ENCODE results near the gene WDFY3.

Gene WDFY3

DNA sequence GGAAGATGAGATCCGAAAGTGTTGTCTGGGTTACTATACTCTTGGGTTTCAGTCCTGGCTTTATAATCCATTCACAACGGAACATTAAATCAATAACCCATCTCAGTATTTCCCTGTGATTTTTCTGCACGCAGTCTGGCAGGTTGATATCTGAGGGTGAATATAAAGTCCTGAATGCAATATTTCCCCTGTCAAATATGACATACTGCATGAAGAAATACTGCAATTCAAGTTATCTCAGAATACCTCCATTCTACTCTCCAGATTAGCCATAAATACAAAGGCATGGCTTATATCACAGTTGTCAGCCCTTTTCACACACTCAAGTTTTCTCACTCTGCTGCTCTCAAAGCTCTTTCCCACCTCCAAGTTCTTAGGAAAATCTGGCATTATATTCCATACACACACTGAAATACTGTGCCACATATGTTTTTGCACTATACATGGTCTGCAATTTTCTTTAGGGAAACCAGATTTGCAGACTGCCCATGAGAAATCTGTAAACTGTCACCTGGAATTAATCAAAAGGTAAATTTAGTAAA is 64.7 kb downstream of the WDFY3 start:
- DNase-seq, result no peak

DNA sequence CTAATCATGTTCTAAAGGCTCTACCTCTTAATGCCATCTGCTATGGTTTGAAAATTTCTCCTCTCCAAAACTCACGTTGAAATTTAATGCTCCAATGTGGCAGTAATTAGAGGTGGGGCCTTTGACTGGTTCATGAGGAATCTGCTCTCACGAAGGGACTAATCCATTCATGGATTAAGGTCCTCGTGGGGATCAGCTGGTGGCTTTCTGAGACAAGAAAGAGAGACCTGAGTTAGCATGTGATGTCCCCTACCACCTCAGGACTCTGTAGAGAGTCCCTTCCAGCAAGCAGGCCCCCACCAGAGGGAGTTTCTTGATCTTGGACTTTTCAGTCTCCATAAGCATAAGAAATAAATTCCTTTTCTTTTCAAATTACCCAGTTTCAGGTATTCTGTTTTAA is 65.3 kb downstream of the WDFY3 start:
- DNase-seq, result no peak

DNA sequence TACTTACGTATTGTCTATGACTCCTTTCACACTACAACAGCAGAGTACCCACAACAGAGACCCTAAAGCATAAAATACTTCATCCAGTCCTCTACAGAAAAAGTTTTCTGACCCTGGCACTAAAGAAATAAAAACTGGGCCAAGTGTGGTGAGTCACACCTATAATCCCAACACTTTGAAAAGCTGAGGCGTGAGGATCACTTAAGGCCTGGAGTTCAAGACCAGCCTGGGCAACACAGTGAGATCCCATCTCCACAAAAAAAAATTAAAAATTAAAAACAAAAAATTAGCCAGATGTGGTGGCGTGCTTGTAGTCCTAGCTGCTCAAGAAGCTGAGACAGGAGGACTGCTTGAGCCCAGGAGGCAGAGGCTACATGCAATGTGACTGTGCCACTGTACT is 66.9 kb downstream of the WDFY3 start:
- no peak for DNase-seq

DNA sequence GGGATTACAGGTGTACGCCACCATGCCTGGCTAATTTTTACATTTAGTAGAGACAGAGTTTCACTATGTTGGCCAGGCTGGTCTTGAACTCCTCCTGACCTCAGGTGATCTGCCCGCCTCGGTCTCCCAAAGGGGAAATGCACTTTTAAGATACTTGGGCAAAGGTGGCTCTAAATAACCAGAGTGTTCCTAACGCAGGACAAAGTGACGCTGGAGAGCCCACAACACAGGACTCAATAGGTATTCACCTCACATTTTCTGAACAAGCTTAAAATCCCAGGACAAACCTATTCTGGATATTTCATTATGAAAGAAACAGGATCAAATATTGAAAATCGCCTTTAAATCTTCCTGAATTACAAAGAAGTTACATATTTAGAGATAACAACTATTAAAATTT is 69.0 kb downstream of the WDFY3 start:
- DNase-seq, result no peak

DNA sequence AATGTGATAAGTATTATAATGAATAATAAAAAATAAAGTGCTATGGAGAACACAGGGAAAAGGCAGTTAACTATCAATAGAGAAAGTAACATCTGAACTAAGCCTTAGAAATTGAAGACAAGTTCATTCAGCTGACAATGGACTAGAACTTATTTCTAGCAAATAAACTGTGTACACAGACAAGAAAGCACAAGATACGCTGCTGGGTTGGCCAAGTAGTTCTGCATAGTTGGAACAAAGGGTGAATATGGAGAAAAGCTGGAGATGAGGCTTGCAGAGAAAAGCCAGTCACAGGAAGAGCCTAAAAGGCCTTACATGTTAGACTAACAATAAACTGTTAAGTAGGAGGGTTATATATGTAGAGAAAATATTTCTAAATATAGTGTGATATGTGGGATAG is 71.2 kb downstream of the WDFY3 start:
- DNase-seq, result no peak

DNA sequence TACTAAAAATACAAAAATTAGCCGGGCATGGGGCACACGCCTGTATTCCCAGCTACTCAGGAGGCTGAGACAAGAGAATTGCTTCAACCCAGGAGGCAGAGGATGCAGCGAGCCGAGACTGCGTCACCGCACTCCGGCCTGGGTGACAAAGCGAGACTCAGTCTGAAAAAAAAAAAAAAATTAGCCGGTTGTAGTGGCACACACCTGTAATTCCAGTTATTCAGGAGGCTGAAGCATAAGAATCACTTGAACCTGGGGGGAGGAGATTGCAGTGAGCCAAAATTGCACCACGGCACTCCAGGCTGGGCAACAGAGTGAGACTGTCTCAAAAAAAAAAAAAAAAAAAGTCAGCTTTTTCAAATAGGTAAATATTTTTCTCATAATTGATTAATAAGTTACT is 71.9 kb downstream of the WDFY3 start:
- no peak for DNase-seq

DNA sequence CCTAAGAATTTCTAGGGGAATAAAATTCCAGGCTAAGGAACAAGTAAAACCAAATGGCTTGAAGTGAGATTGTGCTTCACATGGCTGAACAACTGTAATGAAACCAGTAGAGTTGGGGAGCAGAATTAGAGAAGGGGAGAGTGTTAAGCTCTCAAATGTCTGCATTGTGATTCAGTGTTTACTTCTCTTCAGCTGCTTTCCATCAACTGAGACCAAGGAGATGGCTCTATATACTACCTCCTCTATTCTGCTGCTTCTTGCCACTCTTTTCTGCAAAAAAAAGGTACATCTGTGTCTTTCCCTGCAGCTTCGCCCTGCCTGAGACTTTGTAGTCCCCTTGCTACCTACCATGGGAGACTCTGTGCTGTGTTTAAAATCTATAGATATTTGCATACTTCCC is 73.5 kb downstream of the WDFY3 start:
- DNase-seq, result no peak

DNA sequence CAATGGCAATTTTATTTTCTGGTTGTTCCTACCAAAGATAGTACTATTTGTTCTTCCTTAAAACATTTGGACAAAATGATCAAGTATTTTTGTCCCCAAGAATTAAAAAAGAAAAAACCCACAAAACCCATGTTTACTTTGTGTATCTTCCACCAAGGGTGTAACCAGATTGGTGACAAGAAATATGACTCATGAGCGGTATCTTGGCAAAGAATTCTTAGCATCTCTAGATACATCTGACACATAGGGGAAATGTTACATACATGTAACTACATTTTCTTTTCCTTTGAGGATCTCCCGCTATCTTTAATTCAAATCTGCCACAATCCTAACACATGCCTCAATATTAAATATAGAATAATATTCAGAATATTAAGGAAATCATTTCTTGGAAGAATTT is 78.7 kb downstream of the WDFY3 start:
- DNase-seq, result peak; percentile 23

DNA sequence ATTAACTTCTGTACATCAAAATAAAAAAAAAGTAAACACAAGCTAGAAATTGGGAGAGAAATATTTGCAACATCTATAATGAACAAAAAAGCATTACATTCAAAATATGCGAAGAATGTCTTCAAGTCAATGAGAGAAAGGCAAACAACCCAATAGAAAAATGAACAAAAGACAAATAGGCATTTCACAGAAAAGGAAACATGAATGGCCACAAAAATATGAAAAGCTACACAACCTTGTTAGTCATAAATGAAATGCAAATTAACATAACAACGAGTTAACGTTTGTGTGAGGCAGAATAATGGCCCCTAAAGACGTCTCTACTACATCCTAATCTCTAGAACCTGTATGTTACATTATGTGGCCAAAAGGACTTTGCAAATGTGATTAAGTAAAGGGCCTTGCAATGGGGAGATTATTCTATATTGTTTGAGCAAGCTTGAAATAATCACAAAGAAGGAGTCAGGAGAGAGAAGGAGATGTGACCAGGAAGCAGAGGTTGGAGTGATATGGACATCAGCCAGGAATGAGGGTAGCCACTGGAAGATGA is 86.8 kb downstream of the WDFY3 start:
- DNase-seq, result no peak

DNA sequence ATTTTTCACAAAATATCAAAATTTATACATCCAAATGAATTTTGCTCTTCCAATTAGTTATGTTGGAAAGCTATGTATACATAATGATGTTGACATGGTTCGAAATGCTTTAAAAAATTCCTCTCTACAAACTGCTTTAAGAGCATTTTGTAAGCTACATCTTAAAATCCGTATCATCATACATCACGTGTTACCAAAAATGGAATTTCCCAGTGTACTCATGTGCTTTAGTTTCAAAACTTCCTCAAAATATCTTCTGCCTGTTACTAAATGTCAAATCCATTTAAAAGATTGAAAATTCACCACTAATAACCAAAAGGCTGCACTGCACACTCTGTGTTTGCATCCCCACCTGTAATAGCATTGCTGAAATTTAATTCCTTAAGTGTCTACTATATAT is 87.9 kb downstream of the WDFY3 start:
- DNase-seq, result no peak

DNA sequence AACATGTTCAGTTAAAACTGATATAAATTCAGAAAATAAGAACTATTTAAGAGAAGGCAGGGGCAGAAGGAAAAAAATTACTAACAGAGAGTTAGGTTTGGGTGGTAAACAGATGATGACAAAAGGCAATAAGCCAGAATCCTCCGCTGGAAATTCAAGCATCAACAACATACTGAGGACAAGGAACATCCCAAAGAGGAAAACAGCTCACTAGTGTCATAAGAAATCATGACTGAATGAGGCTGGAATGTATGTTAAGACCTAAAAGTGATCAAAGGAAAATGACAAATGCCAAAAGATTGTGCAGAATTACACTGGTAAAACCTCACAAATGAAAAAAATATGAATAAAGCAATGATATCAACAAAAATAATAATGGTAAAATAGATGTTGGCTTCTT is 88.4 kb downstream of the WDFY3 start:
- DNase-seq, result no peak

DNA sequence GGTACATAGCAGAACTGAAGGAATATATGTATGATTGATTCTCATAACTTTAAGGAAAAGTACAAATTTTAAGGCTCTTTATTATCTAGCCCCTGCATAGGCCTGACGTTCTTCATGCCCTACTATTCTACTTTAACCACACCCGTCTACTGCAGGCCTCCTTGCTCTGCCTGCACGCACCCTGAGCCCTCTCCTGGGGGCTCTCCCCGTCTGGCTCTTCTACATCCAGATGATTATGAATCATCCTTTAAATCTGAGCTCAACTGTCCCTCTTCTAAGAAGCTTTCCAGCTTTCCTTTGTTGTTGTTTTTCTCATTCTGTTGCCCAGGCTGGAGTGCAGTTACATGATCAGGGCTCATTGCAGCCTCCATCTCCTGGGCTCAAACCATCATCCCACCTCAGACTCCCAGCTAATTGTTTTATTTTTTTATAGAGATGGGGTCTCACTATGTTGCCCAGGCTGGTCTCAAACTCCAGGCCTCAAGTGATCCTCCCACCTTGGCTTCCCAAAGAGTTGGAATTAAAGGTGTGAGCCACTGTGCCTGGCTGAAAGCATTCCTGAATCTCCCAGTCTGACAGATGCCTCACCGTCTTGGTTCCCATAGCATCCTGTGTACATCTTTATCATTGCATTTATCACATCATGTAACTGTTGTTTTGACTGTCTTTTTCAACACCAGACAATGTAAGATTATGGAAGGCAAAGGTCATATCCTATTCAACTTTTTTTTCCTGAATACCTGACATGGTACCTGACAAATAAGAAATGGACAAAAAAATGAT is 89.2 kb downstream of the WDFY3 start:
- peak; percentile 40 for DNase-seq

DNA sequence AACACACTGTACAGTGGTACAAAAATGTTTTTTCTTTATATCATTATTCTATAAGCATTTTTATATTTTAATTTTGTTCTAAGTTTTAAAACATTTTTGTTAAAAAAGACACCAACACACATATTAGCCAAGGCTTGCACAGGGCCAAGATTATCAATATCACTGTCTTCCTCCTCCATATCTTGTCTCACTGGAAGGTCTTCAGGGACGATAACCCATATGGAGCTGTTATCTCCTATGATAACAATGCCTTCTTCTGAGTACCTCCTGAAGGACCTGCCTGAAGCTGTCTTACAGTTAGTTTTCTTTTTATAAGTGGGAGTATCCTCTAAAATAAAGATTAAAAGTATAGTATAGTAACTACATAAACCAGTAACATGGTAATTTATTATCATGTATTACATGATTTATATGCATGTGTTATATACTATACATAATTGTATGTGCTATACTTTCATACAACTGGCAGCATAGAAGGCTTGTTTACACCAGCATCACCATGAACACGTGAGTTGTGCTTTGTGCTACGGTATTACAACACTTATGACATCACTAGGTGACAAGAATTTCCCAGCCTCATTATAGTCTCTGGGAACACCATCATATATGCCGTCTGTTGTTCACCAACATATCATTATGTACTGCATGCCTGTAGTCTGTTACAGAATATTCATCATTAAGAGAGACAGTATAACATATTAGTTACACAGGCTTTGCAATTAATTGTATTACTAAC is 90.7 kb downstream of the WDFY3 start:
- DNase-seq, result peak; percentile 64

DNA sequence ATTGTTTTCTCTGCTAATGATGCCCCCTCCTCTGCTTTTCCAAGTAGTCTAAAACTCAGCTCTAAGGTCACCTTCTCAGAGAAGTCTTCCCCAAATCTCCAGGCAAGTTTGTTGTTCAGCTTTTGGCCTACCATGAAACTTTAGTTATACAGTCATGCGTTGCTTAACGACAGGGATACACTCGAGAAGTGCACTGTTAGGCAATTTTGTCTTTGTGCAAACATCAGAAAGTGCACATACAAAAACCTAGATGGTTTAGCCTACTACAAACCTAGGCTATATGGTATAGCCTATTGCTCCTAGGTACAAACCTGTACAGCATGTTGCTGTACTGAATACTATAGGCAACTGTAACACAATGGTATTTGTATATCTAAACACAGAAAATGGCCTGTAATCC is 91.9 kb downstream of the WDFY3 start:
- no peak for DNase-seq

DNA sequence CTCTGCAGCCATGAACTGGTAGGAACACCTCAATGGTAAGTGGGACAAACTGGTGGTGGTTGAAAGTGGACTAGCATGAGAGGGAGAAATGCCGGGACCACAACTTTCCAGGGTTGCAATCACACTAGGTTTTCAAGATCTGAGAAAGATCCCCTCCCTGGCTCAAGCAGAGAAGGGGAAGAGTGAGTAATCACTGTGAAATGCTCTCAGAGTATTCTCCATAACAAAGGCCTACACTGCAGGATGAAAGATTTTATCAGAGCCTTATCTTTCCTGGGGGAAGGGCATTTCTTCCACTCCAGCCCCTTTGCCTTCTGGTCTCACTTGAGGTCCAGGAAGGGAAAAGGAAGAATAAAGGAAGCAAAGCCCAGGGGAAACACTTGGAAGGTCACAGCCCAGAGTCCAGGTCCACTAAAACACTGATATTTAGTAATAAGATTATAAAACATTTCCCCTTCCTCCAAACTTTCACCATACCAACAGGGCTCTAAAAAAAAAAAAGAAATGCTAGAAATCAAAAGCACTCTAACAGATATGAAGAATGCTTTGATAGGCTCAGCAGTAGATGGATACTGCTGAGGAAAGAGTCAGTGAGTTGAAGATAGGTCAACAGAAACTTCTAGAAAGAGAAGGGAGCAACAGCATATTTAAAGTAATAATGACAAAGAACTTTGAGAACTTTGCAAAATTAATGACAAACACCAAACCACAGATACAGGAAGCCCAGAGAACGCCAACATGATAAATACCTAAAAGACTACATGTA is 95.9 kb downstream of the WDFY3 start:
- DNase-seq, result no peak

DNA sequence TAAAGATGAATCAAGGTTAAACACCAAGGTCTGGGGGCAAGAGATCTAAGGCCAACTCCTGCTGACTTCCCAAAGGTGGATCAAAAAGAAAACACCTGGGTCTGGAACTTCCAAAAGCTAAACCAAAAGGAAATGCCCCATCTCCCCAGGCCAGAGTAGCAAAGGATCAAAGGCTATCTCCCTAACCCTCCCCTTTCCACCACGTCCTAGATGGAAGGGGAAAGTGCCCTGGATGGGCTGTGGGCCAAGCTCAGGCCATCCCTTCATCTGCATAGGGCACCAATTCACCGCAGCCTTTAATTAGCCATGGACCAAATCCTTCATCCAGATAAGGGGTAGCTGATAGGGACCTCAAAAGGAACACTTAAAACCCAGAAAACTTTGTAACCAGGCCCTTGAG is 100.2 kb downstream of the WDFY3 start:
- no peak for DNase-seq

DNA sequence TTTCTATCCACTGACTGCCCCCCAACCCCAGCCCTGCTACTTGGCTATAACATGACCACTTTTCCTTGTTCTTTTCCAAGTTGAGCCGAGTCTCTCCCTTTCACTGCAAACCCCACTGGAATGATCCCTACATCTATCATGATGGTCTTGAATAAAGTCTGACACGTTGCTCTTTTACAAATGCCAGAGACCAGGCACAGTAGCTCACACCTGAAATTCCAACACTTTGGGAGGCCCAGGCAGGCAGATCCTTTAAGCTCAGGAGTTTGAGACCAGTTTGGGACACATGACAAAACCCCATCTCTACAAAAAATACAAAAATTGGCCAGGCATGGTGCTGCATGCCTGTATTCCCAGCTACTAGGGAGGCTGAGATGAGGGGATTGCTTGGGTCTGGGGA is 100.9 kb downstream of the WDFY3 start:
- no peak for DNase-seq

DNA sequence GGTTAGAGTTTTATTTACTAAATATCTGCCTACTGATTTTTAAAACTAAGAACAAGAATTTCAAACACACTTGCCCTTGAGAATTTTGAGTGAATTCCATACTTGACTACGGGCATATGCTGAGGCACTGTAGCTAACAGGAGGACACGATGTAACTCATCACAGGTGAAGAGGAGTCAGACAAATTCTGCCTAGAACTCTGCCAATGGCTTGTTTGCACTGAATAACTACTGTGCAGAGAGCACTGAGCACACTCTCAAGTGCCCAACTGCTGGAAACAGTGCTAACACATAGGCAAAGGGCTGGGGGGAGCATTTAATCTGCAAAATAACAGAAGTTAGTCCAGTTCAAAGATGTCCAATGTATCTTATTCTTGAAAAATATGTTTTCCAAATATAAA is 104.4 kb downstream of the WDFY3 start:
- no peak for DNase-seq

DNA sequence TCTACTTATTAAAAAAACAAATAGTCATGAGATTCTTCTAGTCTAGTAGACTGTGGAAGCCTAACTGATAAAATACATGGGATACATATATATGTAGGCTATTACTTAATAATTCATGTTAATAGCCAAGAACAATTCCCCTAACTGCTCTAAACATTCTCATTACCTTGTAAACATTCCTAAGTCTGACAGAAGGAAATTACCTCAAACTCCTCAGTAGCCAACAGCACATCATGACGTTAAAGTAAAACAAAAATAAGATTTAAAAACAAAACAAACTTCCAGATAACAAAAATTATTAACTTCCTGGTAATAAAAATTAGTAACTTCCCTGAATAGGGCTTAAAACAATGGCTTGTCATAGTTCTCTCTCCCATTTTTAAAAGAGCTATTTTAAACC is 109.2 kb downstream of the WDFY3 start:
- DNase-seq, result no peak

DNA sequence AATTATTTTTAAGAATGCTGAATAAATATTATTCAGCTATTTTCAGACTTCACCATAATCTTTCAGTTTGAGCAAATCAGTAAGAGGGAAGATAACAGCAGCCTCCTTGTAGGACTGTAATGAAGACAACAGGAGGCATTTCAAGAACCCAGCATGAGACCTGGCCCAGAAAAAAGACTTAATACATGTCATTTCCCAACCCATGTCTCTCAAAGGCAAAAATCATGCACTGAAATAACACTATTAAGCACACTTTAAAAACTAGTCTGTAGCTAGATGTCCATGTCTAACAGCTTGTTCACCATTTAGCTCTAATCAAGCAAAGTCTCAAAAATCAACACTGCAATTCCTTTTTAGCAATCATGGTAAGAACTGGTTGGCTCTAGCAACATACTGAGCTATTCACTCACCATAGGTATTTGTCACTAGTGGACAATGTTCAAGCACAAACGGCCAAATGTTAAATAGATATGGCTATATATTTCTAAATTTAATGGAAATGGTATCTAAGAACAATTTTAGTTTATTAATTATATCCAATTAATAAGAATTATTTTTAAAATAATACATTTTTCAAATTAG is 109.9 kb downstream of the WDFY3 start:
- DNase-seq, result no peak

DNA sequence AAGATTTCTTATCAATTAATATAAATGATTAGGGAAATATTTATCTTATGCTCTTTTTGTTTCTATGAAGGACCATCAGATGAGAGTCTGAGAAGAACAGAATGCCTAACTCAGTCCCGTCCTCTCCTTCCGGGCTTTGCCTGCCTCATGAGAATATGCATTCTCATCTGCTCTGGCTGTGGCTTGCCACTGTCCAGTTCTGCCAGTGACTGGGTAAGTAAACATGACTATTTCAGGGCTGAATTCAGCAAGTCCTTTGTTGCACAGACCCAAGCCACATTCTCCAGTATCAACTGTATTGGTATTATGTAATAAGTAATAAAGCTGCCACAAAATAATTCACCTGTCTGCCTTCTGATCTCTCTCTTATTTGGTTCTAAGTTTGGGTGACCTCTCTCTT is 110.7 kb downstream of the WDFY3 start:
- no peak for DNase-seq

DNA sequence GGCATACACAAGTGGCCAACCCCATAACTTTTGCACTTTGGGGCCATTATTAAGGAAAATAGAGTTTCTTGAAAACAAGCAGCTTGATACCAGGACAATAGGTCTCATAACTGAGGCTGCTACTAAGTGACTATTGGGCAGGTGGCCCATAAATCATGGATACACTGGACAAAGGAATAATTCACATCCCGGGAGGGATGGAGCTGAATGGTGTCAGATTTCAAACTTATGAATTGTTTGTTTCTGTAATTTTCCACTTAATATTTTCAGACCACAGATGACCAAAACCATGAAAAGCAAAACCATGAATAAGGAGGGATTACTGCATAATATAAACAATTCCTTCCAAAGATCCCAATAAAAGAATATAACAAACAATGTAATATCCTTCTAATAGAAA is 114.4 kb downstream of the WDFY3 start:
- DNase-seq, result no peak

DNA sequence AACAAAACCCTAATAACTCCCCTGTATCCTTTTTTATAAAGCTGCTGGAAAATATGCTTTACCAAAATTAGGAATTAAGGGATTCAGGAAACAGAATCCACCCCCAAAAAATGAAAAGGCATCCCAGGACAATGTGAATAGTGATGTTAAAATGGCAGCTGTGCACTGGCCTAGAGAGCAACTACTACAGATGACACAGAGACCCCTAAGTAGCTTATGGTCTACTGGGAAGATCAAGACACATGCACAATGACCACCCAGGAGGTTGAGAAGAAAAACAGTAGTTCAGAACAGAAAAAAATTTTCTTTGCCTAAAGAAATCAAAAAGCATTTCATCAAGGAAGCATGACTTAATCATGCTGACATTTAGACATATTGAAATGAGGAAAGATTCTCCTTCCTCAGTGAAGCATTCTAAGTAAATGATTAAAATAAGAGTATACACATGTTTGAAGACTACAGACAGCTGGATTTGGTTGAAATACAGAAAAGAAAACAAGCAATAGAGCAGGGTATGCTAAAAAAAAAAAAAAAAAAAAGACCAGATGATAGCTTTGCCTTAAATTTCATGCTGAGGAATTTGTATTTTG is 117.3 kb downstream of the WDFY3 start:
- no peak for DNase-seq
